Activated B cell treated with CpG ODN at 0.5 μM for 24 hours (primary cell): ENCODE results near the gene EMILIN2. TPM values are rescaled to one million over a fixed set of nuclear protein-coding genes. Genes with fewer than 3 reads are reported as not detected.

Experiments
- ATAC-seq: fragments of 200-7000 bp; cut with Tn5 transposase; one replicate; pipeline ENCODE4 v1.10.0; 2021; ENCODE audit warnings: low read depth, mild to moderate bottlenecking, moderate library complexity
- CTCF ChIA-PET: fragments of 350-600 bp; sonication (Branson Sonifier 250); formaldehyde crosslinking; loops from one replicate; lab custom pipeline; 2021; ENCODE audit warnings: antibody characterized with exemption; lab: Charles Lee
- POLR2A ChIA-PET: fragments of 350-600 bp; sonication (Branson Sonifier 250); formaldehyde crosslinking; loops from one replicate; lab custom pipeline; 2021; ENCODE audit warnings: antibody characterized with exemption; lab: Charles Lee
- DNase-seq: peaks from one replicate; pipeline ENCODE4 v3.0.0; 2022
- H3K27ac Mint-ChIP-seq: one replicate; pipeline ENCODE4 v1.8.0; 2020; ENCODE audit warnings: mixed read lengths
- H3K27me3 Mint-ChIP-seq: one replicate; pipeline ENCODE4 v1.8.0; 2021; ENCODE audit warnings: mixed read lengths
- H3K36me3 Mint-ChIP-seq: one replicate; pipeline ENCODE4 v1.8.0; 2021; ENCODE audit warnings: low read depth, mixed read lengths
- H3K4me1 Mint-ChIP-seq: one replicate; pipeline ENCODE4 v1.8.0; 2021; ENCODE audit warnings: mixed read lengths
- H3K4me3 Mint-ChIP-seq: one replicate; pipeline ENCODE4 v1.8.0; 2020; ENCODE audit warnings: mild to moderate bottlenecking, mixed read lengths
- H3K9me3 Mint-ChIP-seq: one replicate; pipeline ENCODE4 v1.8.0; 2020; ENCODE audit warnings: mixed read lengths
- intact Hi-C: fragments of 100-400 bp; cut with micrococcal nuclease; formaldehyde crosslinking; loops from one replicate; pipeline ENCODE4 v1.15.1; 2024
- total RNA-seq: library from RNA; stranded (reverse); gene quantifications from 2 replicates; pipeline ENCODE4 v1.2.3, GENCODE V29; 2022
- TF ChIP-seq, protein P1 (sequence below): fragments of 200-600 bp; IDR thresholded peaks from one replicate; pipeline ENCODE4 v1.8.0; 2022; ENCODE audit warnings: antibody characterized with exemption, mild to moderate bottlenecking

EMILIN2 gene
- total RNA-seq, 1 donor from 2014 or later = 80.9 TPM

DNA sequence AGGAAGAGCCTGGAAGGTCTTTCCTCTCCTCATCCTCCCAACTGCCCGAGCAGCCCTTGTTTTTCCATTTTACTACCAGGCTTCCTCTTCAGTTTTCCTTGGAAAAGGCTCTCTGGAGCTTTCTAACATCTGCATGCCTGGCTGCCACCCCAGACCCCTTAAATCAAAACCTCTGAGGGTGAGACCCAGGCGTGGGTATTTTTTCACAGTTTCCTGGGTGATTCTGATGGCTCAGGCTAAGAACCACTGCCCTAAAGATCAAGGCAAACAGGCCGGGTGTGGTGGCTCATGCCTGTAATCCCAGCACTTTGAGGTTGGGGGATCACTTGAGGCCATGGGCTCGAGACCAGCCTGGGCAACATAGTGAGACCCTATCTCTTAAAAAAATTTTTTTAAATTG lies 35.4 kb downstream of the EMILIN2 start:
- Mint-ChIP-seq H3K27ac (no peak overlapping the region), H3K4me3 (no peak overlapping the region), H3K4me1 (peaks cover 18% of the 10 kb centered on the region), H3K27me3 (peaks cover under 1% of the 10 kb centered on the region), H3K9me3 (peaks cover 7% of the 10 kb centered on the region), H3K36me3 (peaks cover 23% of the 10 kb centered on the region)
- POLR2A ChIA-PET = no interaction called here
- CTCF ChIA-PET = no interaction called here
- TF ChIP-seq, protein P1, sequence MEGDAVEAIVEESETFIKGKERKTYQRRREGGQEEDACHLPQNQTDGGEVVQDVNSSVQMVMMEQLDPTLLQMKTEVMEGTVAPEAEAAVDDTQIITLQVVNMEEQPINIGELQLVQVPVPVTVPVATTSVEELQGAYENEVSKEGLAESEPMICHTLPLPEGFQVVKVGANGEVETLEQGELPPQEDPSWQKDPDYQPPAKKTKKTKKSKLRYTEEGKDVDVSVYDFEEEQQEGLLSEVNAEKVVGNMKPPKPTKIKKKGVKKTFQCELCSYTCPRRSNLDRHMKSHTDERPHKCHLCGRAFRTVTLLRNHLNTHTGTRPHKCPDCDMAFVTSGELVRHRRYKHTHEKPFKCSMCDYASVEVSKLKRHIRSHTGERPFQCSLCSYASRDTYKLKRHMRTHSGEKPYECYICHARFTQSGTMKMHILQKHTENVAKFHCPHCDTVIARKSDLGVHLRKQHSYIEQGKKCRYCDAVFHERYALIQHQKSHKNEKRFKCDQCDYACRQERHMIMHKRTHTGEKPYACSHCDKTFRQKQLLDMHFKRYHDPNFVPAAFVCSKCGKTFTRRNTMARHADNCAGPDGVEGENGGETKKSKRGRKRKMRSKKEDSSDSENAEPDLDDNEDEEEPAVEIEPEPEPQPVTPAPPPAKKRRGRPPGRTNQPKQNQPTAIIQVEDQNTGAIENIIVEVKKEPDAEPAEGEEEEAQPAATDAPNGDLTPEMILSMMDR = no peak
- intact Hi-C loops = loop anchor here (5.0 kb wide), 1 partner anchor 35 kb away; the partner anchor contains the start of gene EMILIN2
- DNase-seq = no peak
- no peak for ATAC-seq

DNA sequence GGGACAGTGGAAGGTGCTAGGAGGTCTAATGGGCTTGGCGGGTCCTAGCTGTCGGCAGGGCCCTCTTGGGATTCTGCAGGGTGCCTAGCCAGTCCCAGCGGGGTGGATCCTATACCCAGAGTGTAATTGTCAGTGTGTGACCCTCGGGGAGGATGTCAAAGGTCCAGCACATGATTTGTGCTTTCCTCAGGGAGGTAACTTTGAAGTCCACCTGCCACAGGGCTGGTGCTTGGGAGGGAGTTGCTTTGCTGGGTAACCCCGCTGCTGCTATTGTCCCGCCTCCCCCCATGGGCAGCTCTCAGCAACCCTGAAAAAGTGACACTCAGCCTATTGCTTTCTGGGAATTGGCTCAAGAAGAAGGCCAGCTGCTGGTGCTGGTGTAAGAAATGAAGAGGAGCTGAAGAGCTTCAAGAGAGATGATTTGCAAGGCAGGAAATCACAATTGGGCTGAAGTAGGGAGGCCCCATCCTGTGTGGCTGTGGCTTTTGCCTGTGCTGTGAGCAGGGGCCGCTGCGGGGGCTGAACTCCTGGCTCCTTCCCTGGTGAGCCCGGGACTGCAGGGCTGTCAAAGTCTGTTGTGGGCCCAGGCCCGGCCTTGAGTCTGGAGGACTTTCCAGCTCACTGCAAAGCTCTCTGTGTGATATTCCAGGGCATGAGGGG lies 36.4 kb downstream of the EMILIN2 start:
- Mint-ChIP-seq H3K9me3 (peaks cover 10% of the 10 kb centered on the region), H3K4me3 (no peak overlapping the region), H3K36me3 (peaks cover 32% of the 10 kb centered on the region), H3K27me3 (peaks cover 4% of the 10 kb centered on the region), H3K27ac (no peak overlapping the region), H3K4me1 (peaks cover 18% of the 10 kb centered on the region)
- intact Hi-C loops = loop anchor here (5.0 kb wide), 1 partner anchor 36 kb away; the partner anchor contains the start of gene EMILIN2
- ChIA-PET CTCF (no interaction called here), POLR2A (no interaction called here)
- ATAC-seq = no peak
- TF ChIP-seq, protein P1 = no peak
- DNase-seq = no peak

DNA sequence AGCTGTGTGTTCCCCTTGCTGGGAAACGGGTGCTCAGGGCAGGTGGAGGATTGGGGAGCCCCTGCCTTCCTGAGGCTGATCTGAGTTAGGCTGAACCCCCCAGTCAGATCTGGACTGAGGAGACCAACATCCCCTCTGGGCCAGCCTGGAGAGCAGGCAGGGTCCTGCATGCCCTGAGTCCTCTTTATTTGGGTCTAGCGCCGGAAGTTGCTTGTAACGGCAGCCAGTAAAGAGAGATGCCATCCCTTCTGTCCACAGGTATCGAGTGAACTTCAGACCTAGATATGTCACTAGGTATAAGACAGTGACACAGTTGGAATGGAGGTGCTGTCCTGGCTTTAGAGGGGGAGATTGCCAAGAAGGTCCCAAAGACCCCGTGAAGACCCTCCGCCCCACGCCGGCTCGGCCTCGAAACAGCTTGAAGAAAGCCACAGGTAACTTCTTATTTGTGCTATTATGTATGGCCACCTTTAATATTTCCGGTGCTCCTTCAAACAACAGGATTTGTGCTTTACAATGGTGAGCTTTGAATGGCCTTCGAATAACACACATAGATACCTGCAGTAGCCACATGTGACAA lies 38.0 kb downstream of the EMILIN2 start:
- peaks cover 10% of the 10 kb centered on the region for H3K9me3 Mint-ChIP-seq
- no peak overlapping the region for H3K4me3 Mint-ChIP-seq
- intact Hi-C loops = loop anchor here (5.0 kb wide), 1 partner anchor 37 kb away; the partner anchor contains the start of gene EMILIN2
- ATAC-seq (no peak), DNase-seq (no peak)
- ChIA-PET POLR2A (interaction anchor here (0.7 kb wide), 1 partner anchor 39 kb away, joined by 3 read pairs; no protein-coding TSS in a partner anchor), CTCF (no interaction called here)
- H3K36me3 Mint-ChIP-seq = peaks cover 31% of the 10 kb centered on the region
- H3K27ac Mint-ChIP-seq = no peak overlapping the region
- peaks cover 18% of the 10 kb centered on the region for H3K4me1 Mint-ChIP-seq
- peaks cover 4% of the 10 kb centered on the region for H3K27me3 Mint-ChIP-seq
- TF ChIP-seq, protein P1 = no peak

DNA sequence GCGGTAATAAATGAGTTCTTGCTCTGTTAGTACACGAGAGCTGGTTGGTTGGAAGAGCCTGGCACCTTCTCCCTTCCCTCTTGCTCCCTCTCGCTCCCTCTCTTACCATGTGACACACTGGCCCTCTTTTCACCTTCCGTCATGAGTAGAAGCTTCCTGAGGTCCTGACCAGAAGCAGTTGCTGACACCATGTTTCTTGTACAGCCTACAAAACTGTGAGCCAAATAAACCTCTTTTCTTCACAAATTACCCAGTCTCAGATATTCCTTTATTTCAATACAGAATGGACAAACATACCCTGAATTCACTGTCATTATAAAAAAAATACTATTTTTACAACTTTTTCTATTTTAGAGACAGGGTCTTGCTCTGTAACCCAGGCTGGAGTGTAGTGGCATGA lies 40.7 kb downstream of the EMILIN2 start:
- H3K27me3 Mint-ChIP-seq = peaks cover 5% of the 10 kb centered on the region
- ChIA-PET CTCF (no interaction called here), POLR2A (no interaction called here)
- H3K36me3 Mint-ChIP-seq = peaks cover 57% of the 10 kb centered on the region
- intact Hi-C loops = no loop called here
- H3K9me3 Mint-ChIP-seq = peaks cover 10% of the 10 kb centered on the region
- H3K4me1 Mint-ChIP-seq = peaks cover 12% of the 10 kb centered on the region
- TF ChIP-seq, protein P1 = no peak
- ATAC-seq (no peak), DNase-seq (no peak)
- no peak overlapping the region for H3K27ac Mint-ChIP-seq
- no peak overlapping the region for H3K4me3 Mint-ChIP-seq

DNA sequence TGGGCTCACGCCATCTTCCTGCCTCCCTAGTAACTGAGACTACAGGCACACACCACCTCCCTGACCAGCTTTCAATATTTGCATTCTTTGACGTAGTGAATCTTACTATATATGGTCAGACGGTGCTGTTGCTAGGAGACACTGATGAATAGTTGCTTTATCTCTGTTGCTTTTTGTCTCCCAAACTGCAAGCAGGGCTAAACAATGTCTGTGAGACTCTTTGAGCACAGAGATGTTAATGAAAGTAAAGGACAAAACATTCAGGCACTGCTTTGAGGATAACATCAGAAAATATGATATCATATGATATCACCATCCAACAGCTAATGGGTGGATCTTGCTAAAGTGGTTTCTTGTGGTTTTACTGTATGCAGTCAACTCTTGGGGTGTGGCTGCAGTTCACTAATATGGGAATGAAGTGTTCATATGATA lies 43.0 kb downstream of the EMILIN2 start:
- CTCF ChIA-PET = no interaction called here
- H3K36me3 Mint-ChIP-seq = peaks cover 68% of the 10 kb centered on the region
- no peak overlapping the region for H3K4me3 Mint-ChIP-seq
- DNase-seq (no peak), ATAC-seq (no peak)
- POLR2A ChIA-PET = interaction anchor here (1.1 kb wide), 1 partner anchor 35 kb away, joined by 4 read pairs; no protein-coding TSS in a partner anchor
- H3K27me3 Mint-ChIP-seq = peaks cover 5% of the 10 kb centered on the region
- intact Hi-C loops = no loop called here
- no peaks in the 10 kb centered on the region for H3K4me1 Mint-ChIP-seq
- H3K27ac Mint-ChIP-seq = no peak overlapping the region
- TF ChIP-seq, protein P1 = no peak
- peaks cover 10% of the 10 kb centered on the region for H3K9me3 Mint-ChIP-seq
